Peyer's patch (tissue), 4 donors: ENCODE data around the gene SCN9A. TPM values are rescaled to one million over a fixed set of nuclear protein-coding genes. Genes with fewer than 3 reads are reported as not detected.

Source experiments
- DNase-seq, 3 donors: peaks; one replicate each; pipeline ENCODE4 v3.0.0-alpha.2; 2017 to 2019
- H3K27ac ChIP-seq, 4 donors: fragments of 200-600 bp; sonication (generic); one replicate each; pipeline ENCODE4 v1.5.1; 2016 to 2019
- H3K27me3 ChIP-seq, 2 donors: fragments of 200-600 bp; sonication (generic); one replicate each; pipeline ENCODE4 v1.5.1; 2019
- H3K36me3 ChIP-seq, 3 donors: fragments of 200-600 bp; sonication (generic); one replicate each; pipeline ENCODE4 v1.5.1; 2016 to 2019
- H3K4me1 ChIP-seq, 4 donors: fragments of 200-600 bp; sonication (generic); one replicate each; pipeline ENCODE4 v1.5.1; 2016 to 2019
- H3K4me3 ChIP-seq, 4 donors: fragments of 200-600 bp; sonication (generic); 1 replicate in 3 of 4; 2 replicates in 1 of 4; pipeline ENCODE4 v1.5.1; 2016 to 2019; ENCODE audit warnings: mild to moderate bottlenecking in 1 of 4
- H3K9me3 ChIP-seq, 4 donors: fragments of 200-600 bp; sonication (generic); one replicate each; pipeline ENCODE4 v1.5.1; 2016 to 2019; ENCODE audit warnings: mild to moderate bottlenecking in 1 of 4
- POLR2A ChIP-seq, 2 donors: fragments of 450-650 bp; IDR thresholded peaks; one replicate each; pipeline ENCODE4 v1.5.1; 2017; ENCODE audit warnings: antibody characterized with exemption in 2 of 2, mild to moderate bottlenecking in 2 of 2, moderate library complexity in 2 of 2
- total RNA-seq, 4 donors: library from RNA; depleted of rRNA; stranded (reverse); fragments of >200 nt; gene quantifications; one replicate each; pipeline ENCODE4 v1.1.0, GENCODE V29; 2016
- TF ChIP-seq, protein P1 (sequence below), 6 experiments: fragments of 450-650 bp in 4 of 6; fragments of 200-600 bp in 2 of 6; sonication (generic) in 1 of 6; IDR thresholded peaks; one replicate each; pipeline ENCODE4 v1.5.1; 2017 to 2019; ENCODE audit warnings: antibody characterized with exemption in 6 of 6, mild to moderate bottlenecking in 3 of 6, moderate library complexity in 1 of 6

Gene SCN9A
- total RNA-seq, 4 donors from 2014 or later, result 7.5 to 19.8 (median 8.7) TPM

DNA sequence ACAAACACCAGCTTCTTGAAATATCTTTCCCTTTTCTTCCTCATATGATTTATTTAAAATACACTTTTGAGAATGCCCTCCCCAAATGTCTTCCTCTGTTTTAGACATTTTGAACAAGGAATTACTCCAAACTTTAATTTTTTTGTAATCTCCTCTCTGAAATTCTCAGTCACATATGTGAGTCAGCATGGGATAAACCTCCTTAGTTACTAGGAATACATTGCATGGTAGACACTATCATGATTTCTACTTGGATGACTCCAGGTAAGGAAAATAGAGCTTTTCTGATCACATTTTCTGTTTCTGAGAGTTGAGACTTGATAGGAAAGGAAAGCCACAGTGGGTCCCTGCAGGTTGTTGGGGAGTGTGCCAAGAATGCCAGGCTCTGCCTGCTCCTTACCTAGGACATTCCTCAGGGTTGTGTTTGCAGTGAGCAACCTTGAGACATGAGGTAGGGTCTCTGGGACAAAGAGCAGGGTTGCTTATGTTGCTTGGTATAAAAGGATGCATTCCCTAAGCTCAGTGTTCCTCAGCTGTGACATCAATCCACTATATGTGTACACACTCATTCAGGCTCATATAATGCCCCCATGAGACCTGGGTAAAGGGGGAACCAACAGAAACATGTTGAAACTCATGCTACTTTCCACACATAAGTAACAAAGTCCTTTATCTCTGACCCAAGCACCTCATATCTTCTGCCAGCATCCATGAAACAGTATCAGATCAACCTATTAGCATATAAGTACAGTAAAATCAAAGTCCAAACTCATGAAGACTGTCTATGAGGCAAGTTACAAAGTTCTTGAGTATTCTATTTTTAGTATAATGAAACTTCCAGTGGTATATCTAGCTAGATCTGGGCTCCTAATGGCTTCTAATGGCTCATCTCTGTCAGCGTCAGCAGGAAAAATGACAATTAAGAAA, 135.1 kb downstream of the SCN9A start:
- Histone ChIP-seq H3K27me3 (no peaks in the 10 kb centered on the region), H3K4me1 (no peaks in the 10 kb centered on the region), H3K36me3 (no peaks in the 10 kb centered on the region), H3K27ac (peak overlapping the region in 2 of 4 donors; percentile 68 to 69), H3K9me3 (no peaks in the 10 kb centered on the region), H3K4me3 (no peak overlapping the region)
- DNase-seq, result no peak
- TF ChIP-seq, protein P1, sequence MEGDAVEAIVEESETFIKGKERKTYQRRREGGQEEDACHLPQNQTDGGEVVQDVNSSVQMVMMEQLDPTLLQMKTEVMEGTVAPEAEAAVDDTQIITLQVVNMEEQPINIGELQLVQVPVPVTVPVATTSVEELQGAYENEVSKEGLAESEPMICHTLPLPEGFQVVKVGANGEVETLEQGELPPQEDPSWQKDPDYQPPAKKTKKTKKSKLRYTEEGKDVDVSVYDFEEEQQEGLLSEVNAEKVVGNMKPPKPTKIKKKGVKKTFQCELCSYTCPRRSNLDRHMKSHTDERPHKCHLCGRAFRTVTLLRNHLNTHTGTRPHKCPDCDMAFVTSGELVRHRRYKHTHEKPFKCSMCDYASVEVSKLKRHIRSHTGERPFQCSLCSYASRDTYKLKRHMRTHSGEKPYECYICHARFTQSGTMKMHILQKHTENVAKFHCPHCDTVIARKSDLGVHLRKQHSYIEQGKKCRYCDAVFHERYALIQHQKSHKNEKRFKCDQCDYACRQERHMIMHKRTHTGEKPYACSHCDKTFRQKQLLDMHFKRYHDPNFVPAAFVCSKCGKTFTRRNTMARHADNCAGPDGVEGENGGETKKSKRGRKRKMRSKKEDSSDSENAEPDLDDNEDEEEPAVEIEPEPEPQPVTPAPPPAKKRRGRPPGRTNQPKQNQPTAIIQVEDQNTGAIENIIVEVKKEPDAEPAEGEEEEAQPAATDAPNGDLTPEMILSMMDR (IDR thresholded peaks at IDR 0.05), result no peak
- no peak for TF ChIP-seq POLR2A (IDR thresholded peaks at IDR 0.05)

DNA sequence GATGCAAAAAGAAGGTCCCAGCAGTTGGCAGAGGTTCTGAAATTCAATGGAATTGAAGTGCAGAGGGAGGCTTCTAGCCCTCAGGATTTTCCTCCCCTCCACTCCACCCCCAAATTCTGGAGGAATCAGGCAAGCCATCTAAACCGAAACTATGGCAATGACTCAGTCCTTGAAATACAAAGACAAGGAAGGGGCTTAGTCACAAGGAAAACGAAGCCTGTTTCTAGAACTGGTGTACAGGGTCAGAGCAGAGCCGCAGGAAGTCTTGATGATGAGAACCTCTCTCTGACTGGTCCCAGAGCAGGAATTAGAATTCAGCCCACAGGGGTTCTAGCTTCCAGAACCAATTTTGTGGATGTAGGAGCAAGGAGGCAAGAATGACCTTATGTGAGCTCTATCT, 136.2 kb downstream of the SCN9A start:
- no peaks in the 10 kb centered on the region for H3K27me3 ChIP-seq
- TF ChIP-seq POLR2A (IDR thresholded peaks at IDR 0.05), result no peak
- TF ChIP-seq, protein P1 (IDR thresholded peaks at IDR 0.05), result no peak
- no peaks in the 10 kb centered on the region for H3K9me3 ChIP-seq
- H3K36me3 ChIP-seq, result no peaks in the 10 kb centered on the region
- DNase-seq, result no peak
- no peak overlapping the region for H3K4me3 ChIP-seq
- H3K27ac ChIP-seq, result no peak overlapping the region
- H3K4me1 ChIP-seq, result no peaks in the 10 kb centered on the region

- DNase-seq, result no peak
- H3K4me1 ChIP-seq, result no peaks in the 10 kb centered on the region
- no peaks in the 10 kb centered on the region for H3K36me3 ChIP-seq
- no peaks in the 10 kb centered on the region for H3K9me3 ChIP-seq
- H3K27ac ChIP-seq, result no peak overlapping the region
- no peak overlapping the region for H3K4me3 ChIP-seq
- H3K27me3 ChIP-seq, result no peaks in the 10 kb centered on the region
- TF ChIP-seq, protein P1 (IDR thresholded peaks at IDR 0.05), result no peak
- no peak for TF ChIP-seq POLR2A (IDR thresholded peaks at IDR 0.05)
Measured at GRCh38 chr2:166238176-166238575, 137.6 kb downstream of the SCN9A start.

DNA sequence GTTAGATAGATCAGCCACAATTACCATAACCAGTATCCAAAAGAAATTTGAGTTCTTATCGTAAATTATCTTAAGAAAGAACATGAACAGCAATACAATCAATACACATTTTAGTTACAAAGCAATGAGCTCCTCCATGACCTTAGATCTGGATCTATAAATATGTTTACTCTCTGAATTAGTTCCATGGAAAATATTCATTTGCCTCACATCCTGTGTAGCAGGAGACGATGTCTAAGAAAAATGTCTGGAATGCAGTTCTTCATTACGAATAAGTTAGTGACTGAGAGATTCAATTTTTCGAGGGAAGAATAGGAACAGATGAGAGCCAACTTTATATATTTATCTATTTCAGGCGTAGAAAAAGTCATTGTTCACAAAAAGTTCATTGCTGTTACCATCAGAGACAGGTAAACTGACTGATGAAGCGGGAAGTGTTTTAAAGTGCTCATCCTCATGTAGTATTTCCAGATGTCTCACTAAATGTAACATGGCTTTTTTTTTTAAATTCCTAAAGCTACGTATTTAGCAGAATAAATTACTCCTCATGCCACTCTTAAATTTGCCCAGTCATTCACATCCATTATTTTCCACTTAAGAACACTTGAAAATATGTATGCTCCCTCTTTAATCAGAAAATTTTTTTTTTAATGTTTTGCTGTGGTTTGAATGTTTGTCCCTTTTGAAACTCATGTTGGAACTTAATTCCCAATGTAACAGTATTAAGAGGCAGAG, 141.5 kb downstream of the SCN9A start:
- Histone ChIP-seq H3K27ac (no peak overlapping the region), H3K4me1 (no peaks in the 10 kb centered on the region), H3K27me3 (no peaks in the 10 kb centered on the region), H3K36me3 (no peaks in the 10 kb centered on the region), H3K9me3 (no peaks in the 10 kb centered on the region), H3K4me3 (no peak overlapping the region)
- no peak for DNase-seq
- TF ChIP-seq POLR2A (IDR thresholded peaks at IDR 0.05), result no peak
- TF ChIP-seq, protein P1 (IDR thresholded peaks at IDR 0.05), result no peak

DNA sequence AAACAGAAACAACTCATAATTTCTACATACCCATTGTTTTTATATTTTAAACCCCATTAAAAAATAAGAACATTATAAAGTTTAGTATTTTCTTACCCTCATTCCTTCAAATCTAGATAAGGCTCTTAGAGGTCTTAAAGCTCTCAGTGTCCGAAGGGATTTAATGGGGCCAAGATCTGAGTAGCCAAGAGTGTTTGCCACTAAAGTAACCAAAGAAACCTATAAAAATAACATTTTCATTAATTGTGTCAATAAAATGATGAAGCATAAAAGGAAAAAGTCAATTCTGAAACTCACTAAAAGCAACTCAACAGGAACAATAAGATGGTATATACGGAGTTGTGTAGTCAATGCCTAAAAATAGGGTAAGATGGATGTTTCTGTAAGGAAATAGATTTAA, 142.5 kb downstream of the SCN9A start:
- no peak overlapping the region for H3K4me3 ChIP-seq
- H3K27ac ChIP-seq, result no peak overlapping the region
- no peaks in the 10 kb centered on the region for H3K4me1 ChIP-seq
- H3K27me3 ChIP-seq, result no peaks in the 10 kb centered on the region
- no peaks in the 10 kb centered on the region for H3K9me3 ChIP-seq
- no peaks in the 10 kb centered on the region for H3K36me3 ChIP-seq
- TF ChIP-seq POLR2A (IDR thresholded peaks at IDR 0.05), result no peak
- TF ChIP-seq, protein P1 (IDR thresholded peaks at IDR 0.05), result no peak
- DNase-seq, result no peak
